ENCODE measurements around the gene SUN1.

DNA sequence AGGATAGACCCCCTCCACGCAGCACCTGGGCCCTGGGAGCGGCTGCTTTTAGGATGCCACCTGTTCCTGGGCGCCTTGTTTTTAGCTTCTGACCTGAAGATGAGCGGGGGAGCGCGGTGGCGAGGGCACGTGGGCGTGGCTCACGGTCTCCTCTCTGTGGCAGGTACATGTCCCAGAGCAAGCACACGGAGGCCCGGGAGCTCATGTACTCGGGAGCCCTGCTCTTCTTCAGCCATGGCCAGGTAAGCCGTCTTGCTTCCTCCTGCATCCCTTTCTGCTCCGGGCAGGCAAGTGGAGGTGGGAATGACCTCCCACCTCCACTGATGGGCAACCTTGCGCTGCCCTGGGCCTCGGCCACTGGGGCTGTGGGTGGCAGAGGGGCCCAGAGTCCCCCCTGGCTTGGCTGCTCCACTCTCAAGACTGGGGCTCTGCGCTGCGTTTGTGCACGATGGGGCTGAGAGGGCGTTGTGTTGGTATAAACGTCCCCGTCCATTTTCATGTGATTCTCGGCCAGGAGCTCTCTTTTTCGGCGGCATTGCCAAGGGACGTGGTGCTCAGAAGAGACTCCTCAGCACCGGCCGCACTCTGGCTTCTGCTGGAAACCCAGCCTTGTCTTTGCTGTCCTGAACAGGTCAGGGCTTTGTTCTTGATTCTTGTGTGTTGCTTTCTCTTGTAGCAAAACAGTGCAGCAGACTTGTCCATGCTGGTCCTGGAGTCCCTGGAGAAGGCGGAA is 53.8 kb downstream of the SUN1 start:
- TF ChIP-seq, protein P1, sequence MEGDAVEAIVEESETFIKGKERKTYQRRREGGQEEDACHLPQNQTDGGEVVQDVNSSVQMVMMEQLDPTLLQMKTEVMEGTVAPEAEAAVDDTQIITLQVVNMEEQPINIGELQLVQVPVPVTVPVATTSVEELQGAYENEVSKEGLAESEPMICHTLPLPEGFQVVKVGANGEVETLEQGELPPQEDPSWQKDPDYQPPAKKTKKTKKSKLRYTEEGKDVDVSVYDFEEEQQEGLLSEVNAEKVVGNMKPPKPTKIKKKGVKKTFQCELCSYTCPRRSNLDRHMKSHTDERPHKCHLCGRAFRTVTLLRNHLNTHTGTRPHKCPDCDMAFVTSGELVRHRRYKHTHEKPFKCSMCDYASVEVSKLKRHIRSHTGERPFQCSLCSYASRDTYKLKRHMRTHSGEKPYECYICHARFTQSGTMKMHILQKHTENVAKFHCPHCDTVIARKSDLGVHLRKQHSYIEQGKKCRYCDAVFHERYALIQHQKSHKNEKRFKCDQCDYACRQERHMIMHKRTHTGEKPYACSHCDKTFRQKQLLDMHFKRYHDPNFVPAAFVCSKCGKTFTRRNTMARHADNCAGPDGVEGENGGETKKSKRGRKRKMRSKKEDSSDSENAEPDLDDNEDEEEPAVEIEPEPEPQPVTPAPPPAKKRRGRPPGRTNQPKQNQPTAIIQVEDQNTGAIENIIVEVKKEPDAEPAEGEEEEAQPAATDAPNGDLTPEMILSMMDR (IDR thresholded peaks at IDR 0.05), result no peak
- TF ChIP-seq POLR2A (IDR thresholded peaks at IDR 0.05), result no peak

Data from uterus (tissue), 2 donors.